Peyer's patch (tissue), 4 donors: ENCODE results near the gene SMIM14. TPM values are rescaled to one million over a fixed set of nuclear protein-coding genes. Genes with fewer than 3 reads are reported as not detected.

Source experiments
- DNase-seq, 3 donors: peaks; one replicate each; pipeline ENCODE4 v3.0.0-alpha.2; 2017 to 2019
- H3K27ac ChIP-seq, 4 donors: fragments of 200-600 bp; sonication (generic); one replicate each; pipeline ENCODE4 v1.5.1; 2016 to 2019
- H3K27me3 ChIP-seq, 2 donors: fragments of 200-600 bp; sonication (generic); one replicate each; pipeline ENCODE4 v1.5.1; 2019
- H3K36me3 ChIP-seq, 3 donors: fragments of 200-600 bp; sonication (generic); one replicate each; pipeline ENCODE4 v1.5.1; 2016 to 2019
- H3K4me1 ChIP-seq, 4 donors: fragments of 200-600 bp; sonication (generic); one replicate each; pipeline ENCODE4 v1.5.1; 2016 to 2019
- H3K4me3 ChIP-seq, 4 donors: fragments of 200-600 bp; sonication (generic); 1 replicate in 3 of 4; 2 replicates in 1 of 4; pipeline ENCODE4 v1.5.1; 2016 to 2019; ENCODE audit warnings: mild to moderate bottlenecking in 1 of 4
- H3K9me3 ChIP-seq, 4 donors: fragments of 200-600 bp; sonication (generic); one replicate each; pipeline ENCODE4 v1.5.1; 2016 to 2019; ENCODE audit warnings: mild to moderate bottlenecking in 1 of 4
- CTCF ChIP-seq, 6 experiments: fragments of 450-650 bp in 4 of 6; fragments of 200-600 bp in 2 of 6; sonication (generic) in 1 of 6; IDR thresholded peaks; one replicate each; pipeline ENCODE4 v1.5.1; 2017 to 2019; ENCODE audit warnings: antibody characterized with exemption in 6 of 6, mild to moderate bottlenecking in 3 of 6, moderate library complexity in 1 of 6
- POLR2A ChIP-seq, 2 donors: fragments of 450-650 bp; IDR thresholded peaks; one replicate each; pipeline ENCODE4 v1.5.1; 2017; ENCODE audit warnings: antibody characterized with exemption in 2 of 2, mild to moderate bottlenecking in 2 of 2, moderate library complexity in 2 of 2
- small RNA-seq, 2 donors: library from RNA; depleted of rRNA; stranded (forward); fragments of <200 nt; gene quantifications; one replicate each; pipeline ENCODE3, GENCODE V24; 2016
- total RNA-seq, 4 donors: library from RNA; depleted of rRNA; stranded (reverse); fragments of >200 nt; gene quantifications; one replicate each; pipeline ENCODE4 v1.1.0, GENCODE V29; 2016

SMIM14 gene
- total RNA-seq, 4 donors from 2014 or later, result 27.7 to 49.6 (median 39.8) TPM

GRCh38 chr4:39502019-39502663, 136.5 kb downstream of the SMIM14 start:
- Histone ChIP-seq H3K27ac (no peak overlapping the region), H3K27me3 (no peaks in the 10 kb centered on the region), H3K36me3 (peaks cover 3 to 89% (median 5%) of the 10 kb centered on the region in 3 donors)

GRCh38 chr4:39498727-39499020, 140.0 kb downstream of the SMIM14 start:
- Histone ChIP-seq H3K27me3 (no peaks in the 10 kb centered on the region), H3K36me3 (peaks cover 0 to 57% (median 5%) of the 10 kb centered on the region in 3 donors), H3K9me3 (no peaks in the 10 kb centered on the region), H3K4me3 (no peak overlapping the region), H3K4me1 (no peaks in the 10 kb centered on the region), H3K27ac (no peak overlapping the region)
- TF ChIP-seq CTCF (IDR thresholded peaks at IDR 0.05), result no peak
- no peak for TF ChIP-seq POLR2A (IDR thresholded peaks at IDR 0.05)
- no peak for DNase-seq

More at GRCh38 chr4:39502019-39502663, 136.5 kb downstream of the SMIM14 start:
- H3K9me3 ChIP-seq, result no peaks in the 10 kb centered on the region
- H3K4me1 ChIP-seq, result no peaks in the 10 kb centered on the region
- H3K4me3 ChIP-seq, result no peak overlapping the region
- no peak for TF ChIP-seq CTCF (IDR thresholded peaks at IDR 0.05)
- no peak for TF ChIP-seq POLR2A (IDR thresholded peaks at IDR 0.05)
- DNase-seq, result no peak

GRCh38 chr4:39497909-39498726, 140.5 kb downstream of the SMIM14 start:
- Histone ChIP-seq H3K27me3 (no peaks in the 10 kb centered on the region), H3K9me3 (no peaks in the 10 kb centered on the region), H3K36me3 (peaks cover 0 to 51% (median 5%) of the 10 kb centered on the region in 3 donors), H3K4me3 (no peak overlapping the region), H3K27ac (no peak overlapping the region), H3K4me1 (no peaks in the 10 kb centered on the region)
- DNase-seq, result no peak
- TF ChIP-seq POLR2A (IDR thresholded peaks at IDR 0.05) (no peak), CTCF (IDR thresholded peaks at IDR 0.05) (no peak)

Small RNA genes lying within 50 kb of the gene (small RNA-seq; reads per million reads assigned to genes)
- 0 reads per million in 2 donors for gene RNU7-11P

Other genes starting within 250 kb of the SMIM14 start
- 1 to 10 TPM in 2 of 4 donors, under 1 TPM in 1, not detected in 1; 0.66 to 1.8 (median 1.3) TPM for gene KLB, start 231.9 kb downstream of the SMIM14 start, total RNA-seq
- 1,000 to 10,000 TPM in 2 of 4 donors, 100 to 1,000 TPM in 2; 798 to 2,811 (median 1,122) TPM for gene RPL9, start 179.9 kb downstream of the SMIM14 start, total RNA-seq
- 10 to 100 TPM; 11.9 to 27.2 (median 17.0) TPM for gene LIAS, start 179.8 kb downstream of the SMIM14 start, total RNA-seq
- 100 to 1,000 TPM; 168 to 335 (median 204) TPM for gene UGDH, start 111.4 kb downstream of the SMIM14 start, total RNA-seq
- 10 to 100 TPM; 18.4 to 38.8 (median 26.1) TPM for gene UBE2K, start 59.3 kb upstream of the SMIM14 start, total RNA-seq